BLaER1 treated with 17β-estradiol and CSF1 and Interleukin-3, amounts not matched to agents 10 nM and 100 nM (cell line): ENCODE results near the gene PKN1.

Experiments used
- H3K27ac ChIP-seq, 11 experiments: shearing (Covaris generic); formaldehyde crosslinking; 2 replicates each; pipeline ENCODE4 v1.8.1; 2022
- H3K27me3 ChIP-seq, 11 experiments: shearing (Covaris generic); formaldehyde crosslinking; 2 replicates each; pipeline ENCODE4 v1.8.1; 2022
- H3K36me3 ChIP-seq, 11 experiments: shearing (Covaris generic); formaldehyde crosslinking; 2 replicates each; pipeline ENCODE4 v1.8.1; 2022
- H3K4me1 ChIP-seq, 10 experiments: shearing (Covaris generic); formaldehyde crosslinking; 2 replicates each; pipeline ENCODE4 v1.8.1; 2022
- H3K4me2 ChIP-seq, 11 experiments: shearing (Covaris generic); formaldehyde crosslinking; 2 replicates each; pipeline ENCODE4 v1.8.1; 2022
- H3K4me3 ChIP-seq, 10 experiments: shearing (Covaris generic); formaldehyde crosslinking; 2 replicates each; pipeline ENCODE4 v1.8.1; 2022
- H3K9ac ChIP-seq, 11 experiments: shearing (Covaris generic); formaldehyde crosslinking; 2 replicates each; pipeline ENCODE4 v1.8.1; 2022
- H3K9me3 ChIP-seq, 11 experiments: shearing (Covaris generic); formaldehyde crosslinking; replicated peaks in 1 of 11; 2 replicates each; pipeline ENCODE4 v1.8.1; 2022
- H4K20me1 ChIP-seq, 11 experiments: shearing (Covaris generic); formaldehyde crosslinking; 2 replicates each; pipeline ENCODE4 v1.8.1; 2022
- Cebpa-rat ChIP-seq, 11 experiments: shearing (Covaris generic); IDR thresholded peaks; 2 replicates each; pipeline ENCODE4 v1.8.1; 2022

PKN1 gene

GRCh38 chr19:14476673-14477401 is 43.7 kb downstream of the PKN1 start:
- peaks cover 7 to 36% (median 17%) of the 10 kb centered on the region in 11 experiments; a peak in 19 of 22 replicates for H3K36me3 ChIP-seq
- H3K9ac ChIP-seq = peak overlapping the region in 2 of 11 experiments; percentile 8 to 63; a peak in 1 of 22 replicates
- H4K20me1 ChIP-seq = peaks cover 0 to 71% (median 2%) of the 10 kb centered on the region in 11 experiments; a peak in 9 of 22 replicates
- peaks cover 70 to 87% (median 80%) of the 10 kb centered on the region in 10 experiments for H3K4me1 ChIP-seq
- H3K9me3 ChIP-seq = no peaks in the 10 kb centered on the region
- peaks cover 16 to 29% (median 26%) of the 10 kb centered on the region in 11 experiments for H3K27me3 ChIP-seq
- no peak overlapping the region for H3K4me3 ChIP-seq
- H3K4me2 ChIP-seq = peak overlapping the region; percentile 79 to 96 (median 92)
- TF ChIP-seq Cebpa-rat (IDR thresholded peaks at IDR 0.05) = peak in 2 of 11 experiments; percentile 18 to 62; a peak in 3 of 22 replicates
- peak overlapping the region in 6 of 11 experiments; percentile 30 to 70 (median 56); a peak in 8 of 22 replicates for H3K27ac ChIP-seq

- no peak for TF ChIP-seq Cebpa-rat (IDR thresholded peaks at IDR 0.05)
- no peak overlapping the region; a peak in 1 of 20 replicates for H3K4me3 ChIP-seq
- peaks cover 7 to 43% (median 21%) of the 10 kb centered on the region in 11 experiments; a peak in 19 of 22 replicates for H3K36me3 ChIP-seq
- H3K4me1 ChIP-seq = peaks cover 63 to 79% (median 73%) of the 10 kb centered on the region in 10 experiments
- peaks cover 0 to 71% (median 0%) of the 10 kb centered on the region in 11 experiments; a peak in 9 of 22 replicates for H4K20me1 ChIP-seq
- peaks cover 12 to 25% (median 22%) of the 10 kb centered on the region in 11 experiments for H3K27me3 ChIP-seq
- H3K27ac ChIP-seq = peak overlapping the region in 1 of 11 experiments; percentile 35; a peak in 1 of 22 replicates
- no peaks in the 10 kb centered on the region for H3K9me3 ChIP-seq
- peak overlapping the region in 3 of 11 experiments; percentile 8 to 29 (median 21); a peak in 2 of 22 replicates for H3K9ac ChIP-seq
- peak overlapping the region in 10 of 11 experiments; percentile 5 to 96 (median 91); a peak in 17 of 22 replicates for H3K4me2 ChIP-seq
Measured at GRCh38 chr19:14477418-14478112, 44.5 kb downstream of the PKN1 start.

GRCh38 chr19:14478113-14478545 is 45.0 kb downstream of the PKN1 start:
- H3K9me3 ChIP-seq = no peaks in the 10 kb centered on the region
- H3K9ac ChIP-seq = peak overlapping the region in 1 of 11 experiments; percentile 21; a peak in 2 of 22 replicates
- no peak overlapping the region; a peak in 1 of 20 replicates for H3K4me3 ChIP-seq
- peaks cover 0 to 68% (median 0%) of the 10 kb centered on the region in 11 experiments; a peak in 8 of 22 replicates for H4K20me1 ChIP-seq
- no peak overlapping the region; a peak in 1 of 22 replicates for H3K27ac ChIP-seq
- TF ChIP-seq Cebpa-rat (IDR thresholded peaks at IDR 0.05) = no peak
- H3K4me2 ChIP-seq = peak overlapping the region in 5 of 11 experiments; percentile 5 to 79 (median 7); a peak in 4 of 22 replicates
- H3K4me1 ChIP-seq = peaks cover 58 to 74% (median 67%) of the 10 kb centered on the region in 10 experiments
- H3K27me3 ChIP-seq = peaks cover 7 to 19% (median 16%) of the 10 kb centered on the region in 11 experiments
- peaks cover 7 to 48% (median 21%) of the 10 kb centered on the region in 11 experiments; a peak in 19 of 22 replicates for H3K36me3 ChIP-seq

GRCh38 chr19:14479309-14479974 is 46.3 kb downstream of the PKN1 start:
- Histone ChIP-seq H3K4me3 (no peak overlapping the region), H3K27ac (peak overlapping the region in 5 of 11 experiments; percentile 15 to 37 (median 17); a peak in 3 of 22 replicates), H4K20me1 (peaks cover 0 to 63% (median under 1%) of the 10 kb centered on the region in 11 experiments; a peak in 8 of 22 replicates), H3K4me1 (peaks cover 45 to 62% (median 56%) of the 10 kb centered on the region in 10 experiments), H3K27me3 (peaks cover 0 to 6% (median 3%) of the 10 kb centered on the region in 11 experiments; a peak in 8 of 22 replicates), H3K4me2 (peak overlapping the region; percentile 19 to 74 (median 60); a peak in 20 of 22 replicates), H3K9ac (peak overlapping the region in 6 of 11 experiments; percentile 3 to 41 (median 25); a peak in 10 of 22 replicates), H3K9me3 (no peaks in the 10 kb centered on the region), H3K36me3 (peaks cover 7 to 59% (median 21%) of the 10 kb centered on the region in 11 experiments; a peak in 19 of 22 replicates)
- no peak for TF ChIP-seq Cebpa-rat (IDR thresholded peaks at IDR 0.05)

DNA sequence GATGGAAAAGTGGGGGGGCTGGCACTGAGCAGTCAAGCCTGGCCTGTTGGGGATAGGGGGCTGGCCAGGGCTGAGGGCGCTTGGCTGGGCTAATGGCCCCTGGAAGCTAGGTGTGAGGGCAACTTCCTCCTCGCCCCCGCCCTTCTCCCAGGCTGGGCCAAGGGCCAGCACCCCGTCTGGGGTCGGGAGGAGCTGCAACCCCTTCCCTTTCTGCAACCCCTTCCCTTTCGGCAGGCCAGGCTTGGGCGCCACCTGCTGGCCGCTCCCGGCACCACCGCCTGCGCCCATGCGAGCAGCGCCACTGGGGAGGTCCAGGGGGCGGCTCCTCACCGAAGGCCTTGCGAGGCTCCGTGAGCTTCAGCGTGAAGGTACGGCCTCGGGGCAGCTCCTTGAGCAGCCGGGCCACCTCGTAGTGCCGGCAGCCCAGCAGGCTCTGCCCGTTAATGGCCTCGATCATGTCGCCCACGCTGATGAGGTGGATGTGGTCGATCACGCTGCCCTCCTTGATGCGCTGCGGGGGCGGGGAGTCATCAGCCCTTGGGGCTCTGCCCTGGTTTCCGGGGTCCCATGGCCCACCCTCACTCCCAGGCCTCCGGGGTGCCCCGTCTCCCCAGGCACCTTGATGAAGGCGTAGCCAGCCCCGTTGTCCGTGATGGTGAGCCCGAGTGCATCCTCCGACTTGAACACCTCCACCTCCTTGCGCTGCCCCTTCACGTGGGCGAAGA is 47.0 kb downstream of the PKN1 start:
- Histone ChIP-seq H4K20me1 (peaks cover 0 to 69% (median 5%) of the 10 kb centered on the region in 11 experiments; a peak in 9 of 22 replicates), H3K27me3 (no peaks in the 10 kb centered on the region), H3K9ac (peak overlapping the region in 8 of 11 experiments; percentile 3 to 47 (median 24); a peak in 11 of 22 replicates), H3K27ac (peak overlapping the region in 5 of 11 experiments; percentile 15 to 37 (median 17); a peak in 3 of 22 replicates), H3K4me2 (peak overlapping the region; percentile 19 to 74 (median 60)), H3K4me3 (no peak overlapping the region), H3K4me1 (peaks cover 38 to 55% (median 49%) of the 10 kb centered on the region in 10 experiments), H3K36me3 (peaks cover 7 to 66% (median 21%) of the 10 kb centered on the region in 11 experiments; a peak in 19 of 22 replicates), H3K9me3 (no peaks in the 10 kb centered on the region)
- TF ChIP-seq Cebpa-rat (IDR thresholded peaks at IDR 0.05) = no peak

DNA sequence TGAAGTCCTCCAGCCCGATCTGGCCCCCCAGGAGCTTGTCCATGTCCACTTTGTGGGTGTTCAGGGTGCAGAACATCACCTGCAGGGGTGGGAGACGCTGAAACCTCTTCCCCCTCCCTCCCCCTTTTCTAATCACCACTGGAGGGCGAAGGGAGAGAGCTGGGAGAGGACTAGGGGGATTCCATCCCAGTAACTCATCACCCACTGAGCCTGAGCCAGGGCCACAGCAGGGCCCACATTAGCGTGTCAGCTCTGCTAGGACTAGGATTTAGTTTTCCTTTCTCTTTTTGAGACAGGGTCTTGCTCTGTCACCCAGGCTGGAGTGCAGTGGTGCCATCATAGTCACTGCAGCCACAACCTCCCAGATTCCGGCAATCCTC is 47.6 kb downstream of the PKN1 start:
- Histone ChIP-seq H4K20me1 (peaks cover 0 to 72% (median 5%) of the 10 kb centered on the region in 11 experiments; a peak in 9 of 22 replicates), H3K27ac (no peak overlapping the region), H3K4me2 (peak overlapping the region; percentile 19 to 74 (median 60); a peak in 20 of 22 replicates), H3K9me3 (no peaks in the 10 kb centered on the region), H3K36me3 (peaks cover 7 to 69% (median 21%) of the 10 kb centered on the region in 11 experiments; a peak in 19 of 22 replicates), H3K9ac (peak overlapping the region in 4 of 11 experiments; percentile 3 to 47 (median 22); a peak in 3 of 22 replicates), H3K4me3 (no peak overlapping the region), H3K27me3 (no peaks in the 10 kb centered on the region), H3K4me1 (peaks cover 33 to 49% (median 44%) of the 10 kb centered on the region in 10 experiments)
- TF ChIP-seq Cebpa-rat (IDR thresholded peaks at IDR 0.05) = no peak

GRCh38 chr19:14482172-14482941 is 49.3 kb downstream of the PKN1 start:
- H3K4me2 ChIP-seq = no peak overlapping the region
- peaks cover 12 to 77% (median 24%) of the 10 kb centered on the region in 11 experiments; a peak in 20 of 22 replicates for H3K36me3 ChIP-seq
- H3K4me3 ChIP-seq = no peak overlapping the region
- no peak overlapping the region for H3K9ac ChIP-seq
- H3K27me3 ChIP-seq = no peaks in the 10 kb centered on the region
- no peak overlapping the region for H3K27ac ChIP-seq
- H3K9me3 ChIP-seq = no peaks in the 10 kb centered on the region
- H3K4me1 ChIP-seq = peaks cover 23 to 38% (median 28%) of the 10 kb centered on the region in 10 experiments
- H4K20me1 ChIP-seq = peaks cover 0 to 76% (median 5%) of the 10 kb centered on the region in 11 experiments; a peak in 9 of 22 replicates
- 0 out of 22 replicates have a peak, but pooled peaks of 1 of the 11 experiments have one; percentile 18 for TF ChIP-seq Cebpa-rat (IDR thresholded peaks at IDR 0.05)
